Measurements from ENCODE around the gene GNB1L.
A peak's percentile ranks its signal among the peaks of the same experiment; 100 is the strongest.

The GNB1L gene

DNA sequence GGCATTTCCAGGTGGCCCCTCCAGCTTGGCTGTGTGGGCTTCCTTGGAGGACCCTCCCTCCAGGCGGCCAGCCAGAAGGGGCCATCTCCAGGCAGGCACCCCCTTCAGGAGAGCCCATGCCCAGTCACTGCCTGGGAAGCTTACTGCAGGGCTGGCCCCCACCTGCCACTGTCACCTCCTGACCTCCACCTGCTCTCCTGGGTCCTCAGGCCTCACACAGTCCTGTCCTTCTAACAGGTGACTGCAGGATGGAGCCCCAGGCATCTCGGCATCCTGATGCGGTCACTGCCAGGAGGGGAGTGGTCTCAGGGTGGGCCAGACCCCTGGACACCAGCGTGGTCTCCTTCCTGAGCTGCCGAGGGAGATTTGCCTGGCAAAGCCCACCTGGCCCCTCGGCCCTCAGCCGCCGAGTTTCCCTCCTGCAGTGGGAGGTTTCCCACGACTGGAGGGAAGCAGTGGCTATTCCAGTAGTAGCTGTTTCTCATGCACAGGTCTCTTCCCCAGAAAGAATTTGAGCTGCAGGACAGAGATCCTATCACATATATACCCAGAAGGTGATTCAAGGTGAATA lies 81.1 kb downstream of the GNB1L start:
- TF ChIP-seq GATA3 (IDR thresholded peaks at IDR 0.05; ENCODE audit: low read depth, low read length) (no peak), GATA2 (IDR thresholded peaks at IDR 0.05; ENCODE audit: low read depth, low read length) (no peak)

DNA sequence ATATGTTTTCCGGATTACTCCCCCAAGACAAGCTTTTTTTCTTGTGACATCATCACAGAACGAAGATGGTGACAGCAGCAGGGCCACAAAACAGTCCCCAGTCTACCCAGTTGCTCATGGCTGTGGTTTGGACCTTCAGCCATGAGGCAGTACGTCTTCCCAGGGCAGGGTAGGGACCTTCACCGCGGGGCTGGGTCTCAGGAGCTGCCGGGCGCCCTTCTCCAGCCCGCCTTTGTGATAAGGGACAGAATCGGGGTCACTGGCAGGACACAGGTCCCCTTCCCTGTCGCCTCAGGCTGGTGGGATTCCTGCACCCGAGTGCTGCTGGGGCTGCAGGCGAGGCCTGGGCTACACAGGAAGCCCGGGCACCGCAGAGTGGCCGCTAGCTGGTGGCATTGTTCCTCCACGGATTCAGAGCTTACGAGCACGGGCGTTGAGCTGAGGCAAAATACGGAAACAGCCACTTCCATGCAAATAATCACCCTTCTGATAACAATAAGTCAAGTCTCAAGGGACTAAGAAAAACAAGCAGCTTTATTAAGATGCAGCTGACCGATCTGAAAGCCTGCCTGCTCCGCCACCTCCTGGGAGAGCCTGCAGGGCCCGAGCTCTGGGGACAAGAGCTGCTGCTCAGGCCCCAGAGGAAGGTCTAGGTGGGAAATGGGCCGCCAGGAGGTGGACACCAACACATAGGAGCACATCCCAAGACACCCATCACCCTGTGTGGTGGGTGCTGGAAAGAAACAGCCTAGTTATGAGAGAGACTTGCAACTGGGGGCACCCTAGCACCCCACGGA lies 81.8 kb downstream of the GNB1L start:
- no peak for TF ChIP-seq GATA2 (IDR thresholded peaks at IDR 0.05; ENCODE audit: low read depth, low read length)
- no peak for TF ChIP-seq GATA3 (IDR thresholded peaks at IDR 0.05; ENCODE audit: low read depth, low read length)

DNA sequence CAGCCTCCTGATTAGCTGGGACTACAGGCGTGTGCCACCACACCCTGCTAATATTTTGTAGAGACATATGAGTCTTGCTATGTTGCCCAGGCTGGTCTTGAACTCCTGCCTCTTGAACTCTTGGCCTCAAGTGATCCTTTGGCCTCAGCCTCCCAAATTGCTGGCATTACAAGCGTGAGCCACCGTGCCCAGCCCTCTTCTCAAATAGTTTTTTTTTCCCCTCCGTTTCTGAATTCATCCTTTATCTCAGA lies 82.3 kb downstream of the GNB1L start:
- TF ChIP-seq GATA2 (IDR thresholded peaks at IDR 0.05; ENCODE audit: low read depth, low read length) (no peak), GATA3 (IDR thresholded peaks at IDR 0.05; ENCODE audit: low read depth, low read length) (no peak)

DNA sequence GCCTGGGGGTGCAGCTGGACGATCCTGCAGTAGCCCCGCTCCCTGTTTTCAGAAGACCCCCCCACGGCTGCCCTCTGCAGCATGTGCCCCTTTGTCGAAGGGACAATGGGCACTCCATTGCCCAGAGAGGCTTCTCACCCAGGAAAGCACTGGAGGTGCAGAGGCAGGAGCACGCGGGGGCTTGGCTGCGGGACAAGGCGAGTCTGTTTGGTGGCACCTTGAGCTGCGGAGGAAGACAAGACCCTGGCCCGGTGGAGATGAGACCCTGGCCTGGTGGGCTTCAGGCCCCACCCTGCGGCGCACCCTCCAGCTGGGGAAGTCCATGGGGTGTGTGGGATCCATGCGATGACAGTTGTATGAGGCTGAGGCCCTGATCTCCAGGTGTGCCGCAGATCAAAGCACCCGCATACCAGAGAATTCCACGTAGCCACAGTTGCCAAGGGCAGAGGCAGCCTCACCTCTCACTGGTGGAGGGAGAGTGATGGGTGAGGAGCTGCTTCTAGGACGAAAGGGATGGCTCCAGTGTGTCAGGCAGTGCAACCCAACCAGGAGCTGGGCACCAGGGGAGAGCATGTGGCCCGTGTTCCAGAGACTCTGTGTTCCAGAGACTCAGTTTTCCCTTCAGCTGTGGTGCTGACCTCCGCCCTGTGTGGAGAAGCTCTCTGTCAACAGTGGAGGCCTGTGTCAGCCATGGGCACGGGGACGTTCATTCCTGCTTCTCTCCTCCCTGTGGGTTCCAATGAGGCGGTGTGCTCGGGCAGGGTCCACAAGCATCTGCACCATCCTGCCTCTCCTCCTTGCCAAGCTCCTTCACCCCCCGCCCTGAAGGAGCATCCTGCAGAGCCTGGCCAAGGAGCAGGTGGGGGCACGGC lies 84.1 kb downstream of the GNB1L start:
- TF ChIP-seq GATA3 (IDR thresholded peaks at IDR 0.05; ENCODE audit: low read depth, low read length) (no peak), GATA2 (IDR thresholded peaks at IDR 0.05; ENCODE audit: low read depth, low read length) (no peak)

DNA sequence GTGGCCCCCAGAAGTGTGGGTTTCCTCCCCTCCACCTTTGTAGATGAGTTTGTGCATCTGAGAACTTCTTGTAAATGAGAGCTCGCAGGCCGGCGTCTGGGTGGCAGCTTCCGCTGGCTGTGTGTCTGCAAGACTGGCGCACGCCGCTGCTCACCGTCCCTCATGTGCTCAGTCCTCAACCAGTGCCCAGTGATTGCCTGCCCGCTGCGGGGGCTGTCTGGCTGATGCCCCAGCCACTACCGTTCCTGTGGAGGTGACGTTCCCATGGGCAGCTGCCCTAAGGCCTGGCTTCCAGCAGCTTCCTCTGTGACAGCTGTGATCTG lies 85.3 kb downstream of the GNB1L start:
- TF ChIP-seq GATA2 (IDR thresholded peaks at IDR 0.05; ENCODE audit: low read depth, low read length) = no peak
- no peak for TF ChIP-seq GATA3 (IDR thresholded peaks at IDR 0.05; ENCODE audit: low read depth, low read length)

DNA sequence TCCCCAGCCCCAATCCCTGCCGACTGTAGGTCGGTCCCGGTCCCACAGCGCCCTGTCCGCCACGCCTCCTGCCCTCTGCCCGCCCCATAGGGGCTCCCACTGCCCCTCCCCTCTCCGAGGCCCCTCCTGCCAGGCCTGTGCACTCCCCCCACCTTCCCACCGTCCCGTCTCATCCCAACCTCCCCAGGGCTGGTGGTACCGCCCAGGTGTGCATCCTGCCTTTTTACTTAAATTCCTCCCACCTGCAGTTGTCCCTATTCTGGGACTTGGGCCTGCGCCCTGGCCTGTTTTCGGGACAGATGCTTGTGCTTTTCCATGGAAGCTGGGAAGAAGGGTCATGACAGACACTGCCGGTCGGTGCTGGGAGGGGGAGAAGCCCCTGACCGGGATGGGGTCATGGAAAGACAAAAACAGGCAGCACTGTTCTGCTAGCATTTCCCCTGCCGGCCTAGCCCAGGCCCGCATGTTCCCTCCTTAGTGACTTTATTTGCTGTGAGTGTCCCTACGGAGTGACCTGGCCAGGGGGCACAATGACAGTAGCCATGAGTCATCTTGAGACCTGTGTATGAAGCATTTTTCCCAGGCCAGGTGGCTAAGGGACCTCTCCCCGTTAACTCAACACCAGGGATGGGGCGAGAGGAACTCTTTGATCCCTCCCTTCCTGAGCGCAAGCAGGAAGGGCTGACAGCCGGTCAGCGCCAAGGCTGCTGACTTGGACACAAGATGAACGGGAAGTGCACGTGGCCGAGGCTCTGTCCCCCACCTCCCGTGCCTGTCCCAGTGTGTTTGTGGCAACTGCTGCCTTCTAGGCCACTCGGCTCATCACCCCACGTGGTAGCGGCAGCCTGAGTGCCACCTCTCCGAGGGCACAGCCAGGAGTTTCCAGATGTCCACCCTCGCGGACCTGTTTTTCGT lies 87.0 kb downstream of the GNB1L start:
- TF ChIP-seq GATA2 (IDR thresholded peaks at IDR 0.05; ENCODE audit: low read depth, low read length) = no peak
- no peak for TF ChIP-seq GATA3 (IDR thresholded peaks at IDR 0.05; ENCODE audit: low read depth, low read length)

DNA sequence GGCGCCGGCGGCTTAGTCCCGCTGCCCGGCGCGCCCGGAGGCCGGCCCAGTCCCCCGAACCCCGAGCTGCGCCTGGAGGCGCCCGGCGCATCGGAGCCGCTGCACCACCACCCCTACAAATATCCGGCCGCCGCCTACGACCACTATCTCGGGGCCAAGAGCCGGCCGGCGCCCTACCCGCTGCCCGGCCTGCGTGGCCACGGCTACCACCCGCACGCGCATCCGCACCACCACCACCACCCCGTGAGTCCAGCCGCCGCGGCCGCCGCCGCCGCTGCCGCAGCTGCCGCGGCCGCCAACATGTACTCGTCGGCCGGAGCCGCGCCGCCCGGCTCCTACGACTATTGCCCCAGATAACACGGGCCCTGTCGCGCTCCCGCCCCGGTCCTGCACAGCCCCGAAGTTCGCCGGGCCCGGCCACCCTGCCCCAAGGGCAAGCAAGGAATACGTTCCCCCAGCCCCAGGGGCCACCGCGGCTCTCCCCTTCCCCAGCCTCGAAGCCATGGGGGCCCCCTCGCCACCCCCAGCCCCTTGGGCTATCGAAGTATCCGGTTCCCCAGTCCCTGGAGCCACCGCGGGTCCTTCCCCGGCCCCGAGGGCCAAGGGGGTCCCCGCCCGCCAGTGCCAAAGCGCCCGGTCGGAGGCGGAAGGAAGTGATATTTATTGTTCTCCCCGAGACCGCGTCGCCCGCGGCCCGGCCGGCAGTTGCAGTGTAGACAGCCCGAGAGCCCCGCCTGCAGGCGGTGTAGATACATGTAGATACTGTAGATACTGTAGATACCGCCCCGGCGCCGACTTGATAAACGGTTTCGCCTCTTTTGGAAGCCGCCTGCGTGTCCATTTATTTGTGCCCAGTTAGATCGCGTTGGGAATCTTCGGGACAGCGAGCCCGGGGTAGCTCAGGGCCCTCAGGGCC lies 87.9 kb downstream of the GNB1L start:
- TF ChIP-seq GATA3 (IDR thresholded peaks at IDR 0.05; ENCODE audit: low read depth, low read length) = no peak
- peak; percentile 49 for TF ChIP-seq GATA2 (IDR thresholded peaks at IDR 0.05; ENCODE audit: low read depth, low read length)

DNA sequence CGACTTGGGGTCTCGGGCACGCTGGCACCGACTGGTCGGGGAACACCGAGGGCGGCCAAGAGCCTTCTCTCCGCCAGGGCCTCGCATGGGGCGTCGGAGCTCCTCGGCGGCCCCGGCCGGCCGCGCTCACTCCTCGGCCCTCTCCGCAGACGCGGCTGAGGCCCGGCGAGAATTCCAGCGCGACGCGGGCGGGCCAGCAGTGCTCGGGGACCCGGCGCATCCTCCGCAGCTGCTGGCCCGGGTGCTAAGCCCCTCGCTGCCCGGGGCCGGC lies 88.5 kb downstream of the GNB1L start:
- TF ChIP-seq GATA3 (IDR thresholded peaks at IDR 0.05; ENCODE audit: low read depth, low read length) = no peak
- no peak for TF ChIP-seq GATA2 (IDR thresholded peaks at IDR 0.05; ENCODE audit: low read depth, low read length)

DNA sequence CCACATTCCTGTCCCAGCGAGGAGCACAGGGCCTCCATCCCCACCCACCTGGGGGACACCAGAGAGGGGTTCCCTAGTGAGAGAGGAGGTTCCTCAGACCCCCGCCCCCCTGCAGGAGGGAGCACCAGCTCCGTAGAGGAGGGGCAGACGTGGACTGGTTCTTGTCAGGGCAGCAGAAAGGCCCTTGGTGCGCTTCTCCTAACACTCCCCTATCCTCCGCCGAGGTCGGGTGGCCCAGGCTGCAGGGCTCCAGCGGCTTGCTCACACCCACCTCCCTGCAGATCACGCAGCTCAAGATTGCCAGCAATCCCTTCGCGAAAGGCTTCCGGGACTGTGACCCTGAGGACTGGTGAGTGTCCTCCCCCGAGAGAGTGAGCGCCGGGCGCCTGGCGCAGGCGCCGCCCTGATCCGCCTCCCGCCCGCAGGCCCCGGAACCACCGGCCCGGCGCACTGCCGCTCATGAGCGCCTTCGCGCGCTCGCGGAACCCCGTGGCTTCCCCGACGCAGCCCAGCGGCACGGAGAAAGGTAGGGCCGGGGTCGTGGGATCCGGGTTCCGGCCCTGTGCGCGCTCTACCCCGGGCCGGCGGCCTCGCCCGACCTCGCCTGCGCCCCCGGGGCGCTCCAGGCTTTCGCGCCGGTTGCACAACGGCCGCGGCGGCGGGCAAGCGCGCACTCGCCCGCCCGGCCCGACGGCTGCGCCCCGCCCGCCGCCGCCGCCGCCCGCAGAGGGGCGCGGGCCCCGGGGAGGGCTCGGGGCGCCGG lies 89.0 kb downstream of the GNB1L start:
- TF ChIP-seq GATA3 (IDR thresholded peaks at IDR 0.05; ENCODE audit: low read depth, low read length) (no peak), GATA2 (IDR thresholded peaks at IDR 0.05; ENCODE audit: low read depth, low read length) (no peak)

DNA sequence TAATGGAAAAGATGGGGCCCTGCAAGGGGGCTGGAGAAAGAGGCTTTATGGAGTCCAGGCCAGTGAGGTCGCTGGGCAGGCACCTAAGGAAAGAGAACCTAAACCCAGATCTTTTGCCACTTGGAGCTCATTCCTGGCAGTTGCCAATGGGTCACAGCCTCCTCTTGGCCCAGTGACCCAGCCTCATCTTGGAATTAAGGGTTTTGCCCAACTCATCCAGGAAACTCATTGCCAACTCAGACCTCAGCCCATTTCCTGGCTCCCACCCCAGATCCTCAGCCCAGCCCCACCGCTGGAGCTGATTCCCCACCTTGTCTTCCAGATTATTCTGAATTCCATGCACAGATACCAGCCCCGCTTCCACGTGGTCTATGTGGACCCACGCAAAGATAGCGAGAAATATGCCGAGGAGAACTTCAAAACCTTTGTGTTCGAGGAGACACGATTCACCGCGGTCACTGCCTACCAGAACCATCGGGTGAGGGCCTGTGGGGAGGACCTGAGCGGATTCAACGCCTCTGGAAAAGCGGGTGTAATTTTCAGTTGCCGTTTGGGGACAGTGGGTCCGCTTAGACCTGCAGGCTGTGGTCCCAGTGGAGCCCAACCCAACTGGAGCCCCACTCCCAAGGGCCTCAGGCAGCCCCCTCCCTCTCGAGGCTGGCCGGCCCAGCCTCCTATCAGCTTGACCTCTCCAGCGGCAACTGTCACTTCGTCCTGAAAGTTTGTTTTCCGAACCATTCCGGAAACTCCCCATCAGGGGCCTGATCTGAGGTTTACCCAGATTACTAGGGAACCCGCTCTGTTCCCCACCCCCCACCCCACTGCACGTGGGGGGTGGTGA lies 89.8 kb downstream of the GNB1L start:
- TF ChIP-seq GATA2 (IDR thresholded peaks at IDR 0.05; ENCODE audit: low read depth, low read length) (no peak), GATA3 (IDR thresholded peaks at IDR 0.05; ENCODE audit: low read depth, low read length) (no peak)

DNA sequence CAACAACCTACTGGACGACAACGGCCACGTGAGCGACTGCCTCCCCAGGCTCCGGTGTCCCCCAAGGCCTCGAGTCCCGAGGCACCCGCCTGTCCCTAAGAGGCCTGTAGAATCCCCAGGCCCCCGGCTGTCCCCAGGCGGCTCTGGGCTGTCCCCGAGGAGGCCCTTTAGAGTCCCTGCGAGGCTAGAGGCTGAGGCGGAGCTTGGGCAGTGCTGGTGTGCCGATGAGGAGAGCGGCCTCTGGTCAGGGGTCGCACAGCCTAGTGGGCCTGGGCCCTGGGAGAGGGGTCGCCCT lies 90.4 kb downstream of the GNB1L start:
- no peak for TF ChIP-seq GATA3 (IDR thresholded peaks at IDR 0.05; ENCODE audit: low read depth, low read length)
- TF ChIP-seq GATA2 (IDR thresholded peaks at IDR 0.05; ENCODE audit: low read depth, low read length) = no peak

Data from SH-SY5Y (cell line).